GM20000 (cell line): ENCODE results near the gene RDH13.
A peak's percentile ranks its signal among the peaks of the same experiment; 100 is the strongest.

Experiments used
- DNase-seq: peaks from one replicate; pipeline ENCODE4 v3.0.0; 2012; ENCODE audit warnings: low spot score
- CTCF ChIP-seq: IDR thresholded peaks from 2 replicates; pipeline ENCODE4 v1.5.1; 2012; ENCODE audit warnings: mild to moderate bottlenecking, control low read depth; ENCODE audit errors: extremely low read depth, missing control alignments

RDH13 gene

GRCh38 chr19:55084416-55084815, 21.5 kb upstream of the RDH13 start:
- no peak for DNase-seq
- no peak for TF ChIP-seq CTCF

- no peak for TF ChIP-seq CTCF
- DNase-seq = no peak
Observed at GRCh38 chr19:55083004-55083850, 20.3 kb upstream of the RDH13 start.

- peak; percentile 72 for DNase-seq
- TF ChIP-seq CTCF = no peak
Observed at GRCh38 chr19:55082020-55082851, 19.3 kb upstream of the RDH13 start.

- no peak for TF ChIP-seq CTCF
- DNase-seq = no peak
Observed at GRCh38 chr19:55081770-55082019, 18.7 kb upstream of the RDH13 start.

- TF ChIP-seq CTCF = no peak
- peak; percentile 99 for DNase-seq
Observed at GRCh38 chr19:55080968-55081769, 18.2 kb upstream of the RDH13 start.

- TF ChIP-seq CTCF = no peak
- DNase-seq = peak; percentile 88
Observed at GRCh38 chr19:55080121-55080967, 17.4 kb upstream of the RDH13 start.
